Endodermal cell (in vitro differentiated cells): ENCODE data around the gene IGLL5. TPM values are rescaled to one million over a fixed set of nuclear protein-coding genes. Genes with fewer than 3 reads are reported as not detected.

Experiments
- DNase-seq: peaks from one replicate; pipeline ENCODE4 v3.0.0-alpha.2; 2017
- H3K27ac ChIP-seq: 2 replicates; pipeline ENCODE4 v1.5.1; 2013; ENCODE audit warnings: mild to moderate bottlenecking, low read depth, low read length, moderate library complexity
- H3K27me3 ChIP-seq: 2 replicates; pipeline ENCODE4 v1.6.1; 2013; ENCODE audit warnings: mild to moderate bottlenecking, low read length, moderate library complexity; ENCODE audit not compliant: insufficient read depth, control insufficient read depth, poor library complexity, severe bottlenecking
- H3K36me3 ChIP-seq: 2 replicates; pipeline ENCODE4 v1.7.0; 2013; ENCODE audit warnings: mild to moderate bottlenecking, low read length, moderate library complexity; ENCODE audit not compliant: control insufficient read depth, insufficient read depth
- H3K4me1 ChIP-seq: one replicate; pipeline ENCODE4 v1.7.0; 2013; ENCODE audit warnings: low read length; ENCODE audit not compliant: control insufficient read depth, insufficient read depth
- H3K4me3 ChIP-seq: 2 replicates; pipeline ENCODE4 v1.5.1; 2013; ENCODE audit warnings: mild to moderate bottlenecking, low read length, moderate library complexity
- H3K9ac ChIP-seq: 2 replicates; pipeline ENCODE4 v1.6.1; 2013; ENCODE audit warnings: mild to moderate bottlenecking, low read length, moderate library complexity; ENCODE audit not compliant: poor library complexity, severe bottlenecking; ENCODE audit errors: extremely low read depth
- H3K9me3 ChIP-seq: 2 replicates; pipeline ENCODE4 v1.6.1; 2013; ENCODE audit warnings: mild to moderate bottlenecking, low read length, moderate library complexity; ENCODE audit not compliant: control insufficient read depth
- H3K27ac Mint-ChIP-seq: 2 replicates; pipeline ENCODE4 v1.8.0; 2020; ENCODE audit warnings: mixed read lengths
- H3K27me3 Mint-ChIP-seq: 2 replicates; pipeline ENCODE4 v1.8.0; 2021; ENCODE audit warnings: mild to moderate bottlenecking, mixed read lengths; ENCODE audit not compliant: insufficient read depth
- H3K36me3 Mint-ChIP-seq: 2 replicates; pipeline ENCODE4 v1.8.0; 2020; ENCODE audit warnings: low read depth, mixed read lengths
- H3K4me1 Mint-ChIP-seq: 2 replicates; pipeline ENCODE4 v1.8.0; 2020; ENCODE audit warnings: mixed read lengths
- H3K4me3 Mint-ChIP-seq: 2 replicates; pipeline ENCODE4 v1.8.0; 2020; ENCODE audit warnings: mild to moderate bottlenecking, moderate library complexity, mixed read lengths
- H3K9me3 Mint-ChIP-seq: 2 replicates; pipeline ENCODE4 v1.8.0; 2020; ENCODE audit warnings: mild to moderate bottlenecking, mixed read lengths
- CTCF ChIP-seq: fragments of 200-600 bp; sonication (generic); conservative IDR thresholded peaks from 2 replicates; pipeline ENCODE4 v1.5.0; 2021; ENCODE audit warnings: antibody characterized with exemption, mild to moderate bottlenecking
- WGBS, 2 experiments: methylation state at CpG; one replicate each; pipeline versions ENCODE4 v1.1.5 to v1.1.7; 2013; ENCODE audit warnings: missing lambda C conversion rate in 2 of 2, mixed read lengths in 1 of 2; ENCODE audit not compliant: insufficient coverage in 1 of 2, insufficient read length in 1 of 2; 5-methylcytosine and 5-hydroxymethylcytosine counted together
- total RNA-seq, 2 donors: library from RNA; stranded (reverse); fragmentation: NEBNext Ultra II Directional in 1 of 2; extraction: Animal tissue kit (Norgen Biotek cat#: 25700) in 1 of 2; gene quantifications; 2 replicates in 1 of 2; 3 replicates in 1 of 2; pipeline ENCODE4 v1.2.1, GENCODE V29; 2021

IGLL5 gene
- total RNA-seq, 2 donors from 2014 or later: not detected

- Mint-ChIP-seq H3K27me3 (peaks cover 64% of the 10 kb centered on the region), H3K27ac (no peak overlapping the region)
- H3K9me3 ChIP-seq: no peaks in the 10 kb centered on the region
These were observed 3.6 kb downstream of the IGLL5 start for GRCh38 chr22:22891139-22891621.

DNA sequence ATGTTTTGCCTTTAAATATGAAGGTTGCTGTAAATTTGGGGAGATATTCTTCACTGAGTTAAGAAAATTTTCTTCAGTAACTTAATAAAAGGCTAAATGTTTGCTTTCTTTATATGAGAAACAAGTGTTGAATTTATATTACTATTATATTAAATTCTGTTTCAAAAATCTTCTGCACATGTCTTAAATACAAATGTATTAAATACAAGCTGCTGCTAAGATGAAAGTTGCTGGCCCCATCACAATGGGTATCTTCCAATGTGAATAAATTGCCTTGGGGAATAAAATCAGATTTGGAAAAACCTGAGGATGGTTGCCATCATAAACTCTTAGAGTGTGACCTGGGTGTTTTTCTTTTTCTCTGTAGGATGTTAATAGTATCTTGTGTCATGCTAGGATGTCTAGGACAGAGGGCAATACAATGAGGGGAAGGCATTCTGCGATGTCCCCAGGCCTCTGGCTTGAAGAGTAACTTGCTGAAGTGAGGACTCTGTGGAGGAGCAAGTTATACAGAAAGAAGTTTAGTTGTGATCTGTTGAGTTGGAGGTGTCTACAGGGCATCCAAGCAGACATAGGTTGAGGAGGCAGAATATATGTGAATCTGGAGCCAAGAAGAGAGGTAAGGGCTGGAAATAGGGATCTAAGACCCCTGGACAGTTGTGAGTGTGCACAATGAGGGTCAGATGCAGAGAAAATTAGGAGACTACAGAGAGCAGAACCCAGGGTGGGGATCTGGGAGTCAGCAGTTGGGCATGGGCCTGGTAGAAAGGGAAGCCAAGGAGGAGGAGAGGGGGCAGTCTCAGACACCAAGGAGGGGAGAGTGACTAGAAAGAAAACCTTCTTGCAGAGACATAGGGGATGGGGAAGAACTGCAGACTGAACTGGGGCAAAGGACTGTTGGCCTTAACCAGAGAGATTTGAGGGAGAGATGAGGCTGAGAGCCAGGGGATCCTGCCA, 4.8 kb downstream of the IGLL5 start:
- no peak overlapping the region for H3K9ac ChIP-seq
- no peaks in the 10 kb centered on the region for H3K4me1 ChIP-seq
- WGBS, 2 experiments: 89 to 100% methylated on average over 1 of the region's 1 CpG
- H3K4me3 ChIP-seq: no peak overlapping the region
- TF ChIP-seq CTCF: no peak
- H3K4me3 Mint-ChIP-seq: no peak overlapping the region
- H3K27me3 Mint-ChIP-seq: peaks cover 63% of the 10 kb centered on the region
- no peaks in the 10 kb centered on the region for H3K36me3 ChIP-seq
- no peaks in the 10 kb centered on the region for H3K36me3 Mint-ChIP-seq
- H3K27ac Mint-ChIP-seq: no peak overlapping the region
- H3K4me1 Mint-ChIP-seq: no peaks in the 10 kb centered on the region
- H3K27me3 ChIP-seq: peaks cover 26% of the 10 kb centered on the region
- DNase-seq: no peak
- H3K9me3 Mint-ChIP-seq: no peaks in the 10 kb centered on the region
- H3K27ac ChIP-seq: no peak overlapping the region
- no peaks in the 10 kb centered on the region for H3K9me3 ChIP-seq

More at GRCh38 chr22:22891139-22891621, 3.6 kb downstream of the IGLL5 start:
- WGBS, 2 experiments: 93 to 100% methylated on average over 1 to 3 of the region's 3 CpGs
- no peaks in the 10 kb centered on the region for H3K4me1 Mint-ChIP-seq
- no peak overlapping the region for H3K4me3 Mint-ChIP-seq
- no peaks in the 10 kb centered on the region for H3K36me3 Mint-ChIP-seq
- H3K9me3 Mint-ChIP-seq: no peaks in the 10 kb centered on the region
- Histone ChIP-seq H3K36me3 (no peaks in the 10 kb centered on the region), H3K4me3 (no peak overlapping the region), H3K9ac (no peak overlapping the region), H3K4me1 (no peaks in the 10 kb centered on the region), H3K27me3 (peaks cover 23% of the 10 kb centered on the region), H3K27ac (no peak overlapping the region)
- no peak for TF ChIP-seq CTCF
- no peak for DNase-seq

DNA sequence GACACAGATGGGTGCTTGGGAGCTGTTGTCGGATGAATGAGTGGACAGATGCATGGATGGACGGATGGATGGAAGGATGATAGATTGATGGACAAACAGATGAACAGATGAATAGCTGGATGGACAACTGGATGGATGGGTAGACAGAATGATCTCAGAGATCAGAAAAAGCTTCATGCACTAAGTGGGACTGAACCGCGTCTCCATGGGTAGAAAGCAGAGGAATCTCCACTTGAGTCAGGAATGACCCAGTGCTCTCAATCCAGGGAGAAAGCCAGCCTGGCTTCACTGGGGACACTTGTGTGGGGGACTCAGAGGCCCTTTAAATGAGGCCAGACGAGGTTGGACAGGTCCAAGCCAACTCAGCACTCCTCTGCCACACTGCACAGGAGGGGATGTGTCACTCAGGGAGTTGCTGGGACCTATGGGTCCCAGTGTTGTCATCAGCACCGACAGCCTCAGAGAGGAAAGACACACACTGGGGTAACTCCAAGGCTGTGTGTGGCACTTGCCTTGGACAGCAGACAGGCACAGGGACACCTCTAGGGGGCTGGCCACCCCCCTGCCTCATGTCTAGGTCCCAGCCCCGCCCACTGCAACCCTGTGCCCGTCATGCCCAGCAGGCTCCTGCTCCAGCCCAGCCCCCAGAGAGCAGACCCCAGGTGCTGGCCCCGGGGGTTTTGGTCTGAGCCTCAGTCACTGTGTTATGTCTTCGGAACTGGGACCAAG, 5.6 kb downstream of the IGLL5 start:
- WGBS, 2 experiments: 86 to 87% methylated on average over 9 to 10 of the region's 10 CpGs
- Mint-ChIP-seq H3K4me3 (no peak overlapping the region), H3K27ac (no peak overlapping the region), H3K27me3 (peaks cover 70% of the 10 kb centered on the region), H3K9me3 (no peaks in the 10 kb centered on the region), H3K4me1 (peaks cover 4% of the 10 kb centered on the region), H3K36me3 (no peaks in the 10 kb centered on the region)
- Histone ChIP-seq H3K4me3 (no peak overlapping the region), H3K36me3 (no peaks in the 10 kb centered on the region), H3K27me3 (peaks cover 29% of the 10 kb centered on the region), H3K9me3 (no peaks in the 10 kb centered on the region), H3K9ac (no peak overlapping the region), H3K27ac (no peak overlapping the region), H3K4me1 (no peaks in the 10 kb centered on the region)
- TF ChIP-seq CTCF: no peak
- no peak for DNase-seq
